Measurements from ENCODE around the gene EMX1. TPM values are rescaled to one million over a fixed set of nuclear protein-coding genes. Genes with fewer than 3 reads are reported as not detected.

The EMX1 gene
- polyA plus RNA-seq, 3 donors: not detected

DNA sequence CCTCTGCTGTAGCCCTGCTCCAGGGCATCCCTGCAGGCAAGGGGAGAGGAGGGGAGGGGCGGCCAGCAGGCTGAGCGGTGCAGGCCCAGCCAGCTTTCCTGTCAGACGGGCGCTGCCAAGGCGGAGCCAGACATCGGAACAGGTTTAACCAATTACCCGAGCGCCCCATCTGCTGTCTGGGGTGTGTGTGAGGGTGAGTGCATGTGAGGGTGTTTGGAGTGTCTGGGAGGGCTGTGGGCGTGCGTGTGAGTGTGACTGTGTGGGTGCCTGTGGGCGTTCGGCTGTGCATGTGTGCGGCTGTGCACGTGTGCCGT lies 20.0 kb downstream of the EMX1 start:
- no peak overlapping the region for H3K4me3 Mint-ChIP-seq
- Histone ChIP-seq H3K4me2 (replicated peaks; ENCODE audit: extremely low read depth, low read length, poor library complexity, severe bottlenecking) (no peak overlapping the region), H3K36me3 (replicated peaks in 1 of 2; ENCODE audit: control insufficient read depth in 1 of 2, insufficient read depth in 2 of 2, low read length in 2 of 2) (peaks cover under 1 to 8% of the 10 kb centered on the region in 2 donors), H3K9ac (ENCODE audit: insufficient read depth, low read length, poor library complexity, severe bottlenecking) (no peak overlapping the region), H3K4me3 (replicated peaks in 1 of 3; ENCODE audit: low read depth in 2 of 3, low read length in 3 of 3) (no peak overlapping the region), H3K27me3 (ENCODE audit: control insufficient read depth in 2 of 2, insufficient read depth in 2 of 2, low read length in 2 of 2) (peaks cover 0 to 2% of the 10 kb centered on the region in 2 donors), H3K27ac (ENCODE audit: low read depth in 1 of 2, low read length in 2 of 2) (no peak overlapping the region), H3K79me2 (ENCODE audit: insufficient read depth, low read length) (no peaks in the 10 kb centered on the region), H2AFZ (ENCODE audit: insufficient read depth, low read depth, low read length, poor library complexity, severe bottlenecking) (no peak overlapping the region), H3K4me1 (ENCODE audit: control insufficient read depth in 1 of 2, insufficient read depth in 2 of 2, low read length in 2 of 2) (peaks cover under 1 to 5% of the 10 kb centered on the region in 2 donors), H4K20me1 (ENCODE audit: insufficient read depth, low read length) (no peaks in the 10 kb centered on the region), H3K9me3 (replicated peaks in 1 of 2; ENCODE audit: control insufficient read depth in 1 of 2, insufficient read depth in 1 of 2, low read length in 2 of 2) (no peaks in the 10 kb centered on the region)
- no peak for DNase-seq
- 99% methylated on average over 11 of the region's 15 CpGs for WGBS (ENCODE audit: insufficient coverage)
- H3K4me1 Mint-ChIP-seq: peaks cover 6% of the 10 kb centered on the region
- no peaks in the 10 kb centered on the region for H3K9me3 Mint-ChIP-seq
- H3K36me3 Mint-ChIP-seq: peaks cover 19 to 31% of the 10 kb centered on the region in 2 donors
- intact Hi-C loops (cut with micrococcal nuclease): no loop called here
- peaks cover 11 to 16% (median 14%) of the 10 kb centered on the region in 3 donors for H3K27me3 Mint-ChIP-seq (ENCODE audit: low read depth in 3 of 3)
- TF ChIP-seq, protein P1, sequence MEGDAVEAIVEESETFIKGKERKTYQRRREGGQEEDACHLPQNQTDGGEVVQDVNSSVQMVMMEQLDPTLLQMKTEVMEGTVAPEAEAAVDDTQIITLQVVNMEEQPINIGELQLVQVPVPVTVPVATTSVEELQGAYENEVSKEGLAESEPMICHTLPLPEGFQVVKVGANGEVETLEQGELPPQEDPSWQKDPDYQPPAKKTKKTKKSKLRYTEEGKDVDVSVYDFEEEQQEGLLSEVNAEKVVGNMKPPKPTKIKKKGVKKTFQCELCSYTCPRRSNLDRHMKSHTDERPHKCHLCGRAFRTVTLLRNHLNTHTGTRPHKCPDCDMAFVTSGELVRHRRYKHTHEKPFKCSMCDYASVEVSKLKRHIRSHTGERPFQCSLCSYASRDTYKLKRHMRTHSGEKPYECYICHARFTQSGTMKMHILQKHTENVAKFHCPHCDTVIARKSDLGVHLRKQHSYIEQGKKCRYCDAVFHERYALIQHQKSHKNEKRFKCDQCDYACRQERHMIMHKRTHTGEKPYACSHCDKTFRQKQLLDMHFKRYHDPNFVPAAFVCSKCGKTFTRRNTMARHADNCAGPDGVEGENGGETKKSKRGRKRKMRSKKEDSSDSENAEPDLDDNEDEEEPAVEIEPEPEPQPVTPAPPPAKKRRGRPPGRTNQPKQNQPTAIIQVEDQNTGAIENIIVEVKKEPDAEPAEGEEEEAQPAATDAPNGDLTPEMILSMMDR (IDR thresholded peaks at IDR 0.05): no peak
- H3K27ac Mint-ChIP-seq: no peak overlapping the region

DNA sequence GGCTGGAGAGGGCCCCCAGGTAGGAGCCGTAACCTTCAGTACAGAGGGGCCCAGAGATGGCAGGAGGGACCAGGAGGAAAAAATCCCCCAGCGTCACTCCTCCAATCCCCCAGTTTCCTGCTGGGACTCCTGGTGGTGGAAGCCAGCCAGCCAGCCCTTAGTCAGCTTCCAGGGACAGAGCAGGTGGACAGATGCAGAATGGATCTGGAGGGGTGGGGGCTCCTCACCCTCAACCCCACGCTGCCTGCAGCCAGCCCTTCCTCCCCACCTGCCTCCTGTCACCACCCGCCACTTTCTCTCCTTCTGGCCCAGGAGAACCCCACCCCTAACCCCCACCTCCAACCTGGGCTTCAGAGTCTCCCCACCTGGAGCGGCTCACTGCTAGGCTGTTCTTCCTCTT lies 21.1 kb downstream of the EMX1 start:
- Mint-ChIP-seq H3K27ac (no peak overlapping the region), H3K4me1 (peaks cover 14% of the 10 kb centered on the region), H3K27me3 (ENCODE audit: low read depth in 3 of 3) (peaks cover 11 to 14% (median 11%) of the 10 kb centered on the region in 3 donors), H3K36me3 (peaks cover 27 to 40% of the 10 kb centered on the region in 2 donors), H3K9me3 (no peaks in the 10 kb centered on the region), H3K4me3 (no peak overlapping the region)
- Histone ChIP-seq H3K9me3 (replicated peaks in 1 of 2; ENCODE audit: control insufficient read depth in 1 of 2, insufficient read depth in 1 of 2, low read length in 2 of 2) (no peaks in the 10 kb centered on the region), H3K27me3 (ENCODE audit: control insufficient read depth in 2 of 2, insufficient read depth in 2 of 2, low read length in 2 of 2) (no peaks in the 10 kb centered on the region), H3K4me3 (replicated peaks in 1 of 3; ENCODE audit: low read depth in 2 of 3, low read length in 3 of 3) (no peak overlapping the region), H3K4me1 (ENCODE audit: control insufficient read depth in 1 of 2, insufficient read depth in 2 of 2, low read length in 2 of 2) (peaks cover 10 to 14% of the 10 kb centered on the region in 2 donors), H3K27ac (ENCODE audit: low read depth in 1 of 2, low read length in 2 of 2) (no peak overlapping the region), H3K4me2 (replicated peaks; ENCODE audit: extremely low read depth, low read length, poor library complexity, severe bottlenecking) (no peak overlapping the region), H2AFZ (ENCODE audit: insufficient read depth, low read depth, low read length, poor library complexity, severe bottlenecking) (no peak overlapping the region), H3K79me2 (ENCODE audit: insufficient read depth, low read length) (no peaks in the 10 kb centered on the region), H4K20me1 (ENCODE audit: insufficient read depth, low read length) (no peaks in the 10 kb centered on the region), H3K9ac (ENCODE audit: insufficient read depth, low read length, poor library complexity, severe bottlenecking) (no peak overlapping the region), H3K36me3 (replicated peaks in 1 of 2; ENCODE audit: control insufficient read depth in 1 of 2, insufficient read depth in 2 of 2, low read length in 2 of 2) (peaks cover 8 to 16% of the 10 kb centered on the region in 2 donors)
- TF ChIP-seq, protein P1 (IDR thresholded peaks at IDR 0.05): no peak
- WGBS (ENCODE audit: insufficient coverage): 77% methylated on average over 3 of the region's 5 CpGs
- intact Hi-C loops (cut with micrococcal nuclease): no loop called here
- DNase-seq: no peak

All from CD14-positive monocyte (primary cell).